ENCODE measurements around the gene STAM2.

GRCh38 chr2:152089238-152089637, 86.3 kb downstream of the STAM2 start:
- TF ChIP-seq CTCF (conservative IDR thresholded peaks at IDR 0.05; ENCODE audit: low read depth, low read length): no peak
- no peak for TF ChIP-seq EZH2 (IDR thresholded peaks at IDR 0.05; ENCODE audit: borderline replicate concordance, low read depth, low read length, poor library complexity, severe bottlenecking)

Data from A673 (cell line).